Measurements from ENCODE around the gene HPS4.
"Not testable (repeated sequence)": the region's sequence is repeated elsewhere in the genome, so short reads cannot be mapped to it uniquely, and the experiment has no call there.

HPS4 gene

DNA sequence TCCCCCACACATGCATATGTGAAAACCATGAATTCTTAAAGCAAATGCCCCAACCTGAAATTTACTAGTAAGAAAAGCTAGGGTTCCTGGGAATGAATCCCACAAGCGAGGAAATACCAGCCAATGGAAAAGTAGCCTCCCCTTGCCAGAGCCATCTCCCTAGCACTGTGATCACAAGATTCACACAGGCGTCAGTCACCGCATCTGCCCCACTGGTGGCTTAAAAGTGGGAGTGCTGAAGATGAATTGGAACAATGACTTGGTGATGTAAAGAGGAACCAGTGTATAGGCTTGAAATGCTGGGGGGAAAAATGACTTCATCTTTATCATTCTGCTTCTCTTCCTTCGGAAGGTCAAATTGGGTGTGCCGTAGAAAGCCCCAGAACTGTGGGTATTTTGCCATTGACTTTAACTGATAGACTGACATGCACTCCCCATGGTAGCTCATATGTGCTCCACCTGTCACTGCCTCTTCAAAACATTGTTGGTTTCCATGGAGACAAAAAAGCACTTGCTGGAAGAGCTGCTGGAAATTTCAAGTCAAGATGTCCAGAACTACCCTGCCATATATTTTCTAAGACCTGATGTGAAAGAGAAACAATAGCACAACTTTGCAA, 73.8 kb downstream of the HPS4 start:
- DNase-seq (ENCODE audit: low read depth in 2 of 2) = no peak

DNA sequence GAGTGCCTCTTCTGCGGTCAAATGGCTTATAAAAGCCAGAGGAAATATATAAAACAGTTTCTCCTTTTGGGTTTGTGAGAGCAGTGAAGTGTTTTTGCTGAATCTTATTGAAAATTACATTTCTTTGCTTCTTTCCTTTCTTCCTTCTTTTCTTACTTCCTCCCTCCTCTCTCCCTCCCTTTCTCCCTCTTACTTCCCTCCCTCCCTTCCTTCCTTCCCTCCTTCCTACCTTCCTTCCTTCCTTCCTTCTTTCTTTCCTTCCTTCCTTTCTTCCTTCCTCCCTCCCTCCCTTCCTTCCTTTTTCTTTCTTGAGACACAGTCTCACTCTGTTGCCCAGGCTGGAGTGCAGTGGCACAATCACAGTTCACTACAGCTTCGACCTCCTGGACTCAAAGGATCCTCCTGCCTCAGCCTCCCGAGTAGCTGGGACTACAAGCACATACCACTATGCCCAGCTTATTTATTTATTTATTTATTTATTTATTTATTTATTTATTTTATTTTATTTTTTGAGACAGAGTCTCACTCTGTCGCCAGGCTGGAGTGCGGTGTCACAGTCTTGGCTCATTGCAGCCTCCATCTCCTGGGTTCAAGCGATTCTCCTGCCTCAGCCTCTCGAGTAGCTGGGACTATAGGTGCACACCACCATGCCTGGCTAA, 74.9 kb downstream of the HPS4 start:
- not testable (repeated sequence) for DNase-seq (ENCODE audit: low read depth in 2 of 2)

DNA sequence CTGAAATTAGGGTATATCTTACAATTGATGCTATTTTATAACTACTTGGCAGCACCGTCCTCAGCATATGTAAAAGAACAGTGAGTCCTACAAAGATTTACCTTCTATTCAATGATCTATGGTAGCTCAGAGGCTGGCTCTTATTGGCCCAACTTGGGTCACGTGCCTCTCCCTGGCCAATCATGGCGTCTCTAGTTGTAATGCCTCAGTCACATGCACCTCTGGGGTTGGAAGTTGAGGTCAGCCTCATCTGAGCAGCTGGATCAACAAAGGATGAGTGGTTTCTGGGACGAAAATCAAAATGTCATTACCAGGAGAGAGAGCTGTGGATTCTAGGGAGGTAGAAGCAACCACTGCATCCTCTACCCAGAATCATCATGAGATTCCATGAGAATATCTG, 77.5 kb downstream of the HPS4 start:
- no peak for DNase-seq (ENCODE audit: low read depth in 2 of 2)

DNA sequence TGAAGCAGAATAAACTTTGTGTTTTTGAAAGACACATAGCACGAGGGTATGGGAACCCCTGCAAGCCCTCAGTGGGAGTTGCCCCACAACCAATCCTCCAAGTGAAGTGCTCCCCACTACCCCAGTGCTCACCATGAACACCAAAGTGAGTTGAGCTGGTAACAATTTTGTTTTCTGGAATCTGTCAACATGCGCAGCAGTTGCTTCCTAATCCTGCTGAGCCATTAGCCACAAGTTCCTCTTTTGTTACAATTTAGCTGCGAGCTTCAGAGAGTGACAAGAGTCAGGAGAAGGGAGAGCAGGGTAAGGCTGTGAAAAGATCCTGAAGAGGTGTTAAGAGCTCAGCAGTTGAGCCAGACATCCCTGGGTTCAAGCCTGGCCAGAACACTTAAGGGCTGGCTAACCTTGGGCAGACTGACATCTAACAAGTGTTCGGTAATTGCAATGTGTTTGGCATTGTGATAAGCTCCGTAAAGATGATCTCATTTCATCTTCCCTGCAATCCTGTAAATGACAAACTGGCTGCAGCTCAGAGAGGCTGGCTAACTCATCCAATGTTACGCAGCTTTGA, 78.6 kb downstream of the HPS4 start:
- no peak for DNase-seq (ENCODE audit: low read depth in 2 of 2)

DNA sequence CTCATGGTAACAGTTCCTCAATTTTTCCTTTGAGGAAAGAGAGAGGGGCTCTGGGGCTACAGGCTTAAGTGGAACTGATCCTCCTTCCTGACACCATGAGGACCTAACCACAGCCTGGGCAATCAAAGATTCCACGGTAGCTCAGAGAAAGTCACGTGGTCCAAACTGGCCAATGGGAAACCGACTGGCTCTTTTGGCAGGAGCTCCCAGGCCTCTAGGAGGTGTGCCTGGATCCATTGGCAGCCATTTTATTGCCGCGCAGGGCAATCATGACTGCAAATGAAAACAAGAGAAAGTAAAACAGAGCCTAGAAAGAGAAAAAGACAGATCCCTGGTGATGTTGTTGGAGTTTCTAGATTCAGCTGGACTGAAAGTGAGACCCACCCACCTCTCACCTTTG, 81.9 kb downstream of the HPS4 start:
- no peak for DNase-seq (ENCODE audit: low read depth in 2 of 2)

Measured in stimulated activated CD4-positive, alpha-beta T cell treated with anti-CD3 and anti-CD28 coated beads, Interleukin-12 subunit alpha, Interleukin-12 subunit beta, amount 100 ng/mL, for 24 hours (primary cell).